Keratinocyte (primary cell): ENCODE data around the gene NHSL2.

Experiments
- EZH2 ChIP-seq: IDR thresholded peaks from one replicate; pipeline ENCODE4 v1.6.1; 2012; ENCODE audit warnings: inconsistent platforms, mild to moderate bottlenecking, low read length, moderate library complexity
- TF ChIP-seq, protein P1 (sequence below), 3 experiments: IDR thresholded peaks in 1 of 3; conservative IDR thresholded peaks in 1 of 3; optimal IDR thresholded peaks in 1 of 3; 2 replicates in 2 of 3; 3 replicates in 1 of 3; pipeline versions ENCODE3 to v1.5.1; 2011; ENCODE audit warnings: low read length in 3 of 3, mild to moderate bottlenecking in 3 of 3, moderate library complexity in 2 of 3, control low read depth in 1 of 3, inconsistent platforms in 1 of 3; ENCODE audit not compliant: insufficient read depth in 2 of 3; ENCODE audit errors: extremely low read depth in 1 of 3

DNA sequence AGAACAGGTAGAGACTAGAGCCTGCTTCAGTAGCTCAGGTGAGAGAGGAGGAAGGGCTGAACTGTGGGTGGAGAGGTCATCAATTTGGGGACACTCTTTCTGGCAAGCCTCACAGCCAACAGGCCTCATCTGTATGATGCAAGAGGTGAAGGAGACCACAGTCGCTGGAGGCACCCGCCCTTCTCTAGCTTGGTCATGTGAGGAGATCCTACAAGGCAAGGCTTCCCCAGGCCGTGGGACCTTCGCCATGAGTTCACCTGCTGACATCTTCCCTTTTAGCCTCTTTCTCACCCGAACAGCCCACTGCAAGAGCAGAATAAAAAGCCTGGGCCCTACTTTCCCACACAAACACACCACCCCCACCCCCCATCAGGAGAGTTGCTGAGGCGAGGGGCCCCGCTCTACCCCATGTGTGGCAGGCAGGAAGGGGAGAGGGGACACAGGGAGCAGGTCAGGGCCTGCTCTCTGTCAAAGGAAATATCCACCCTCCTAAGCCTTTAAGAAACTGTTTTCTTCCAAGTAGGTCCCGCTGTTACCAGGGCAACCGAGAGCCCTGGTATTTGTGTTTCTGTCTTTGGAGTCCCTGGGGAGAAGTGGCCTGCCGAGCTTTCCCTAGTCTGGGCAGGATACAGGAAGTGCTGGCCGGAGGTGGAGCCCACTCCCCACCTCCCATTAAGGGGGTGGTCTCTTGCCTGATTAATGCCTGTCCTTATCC is 213.0 kb downstream of the NHSL2 start:
- TF ChIP-seq, protein P1, sequence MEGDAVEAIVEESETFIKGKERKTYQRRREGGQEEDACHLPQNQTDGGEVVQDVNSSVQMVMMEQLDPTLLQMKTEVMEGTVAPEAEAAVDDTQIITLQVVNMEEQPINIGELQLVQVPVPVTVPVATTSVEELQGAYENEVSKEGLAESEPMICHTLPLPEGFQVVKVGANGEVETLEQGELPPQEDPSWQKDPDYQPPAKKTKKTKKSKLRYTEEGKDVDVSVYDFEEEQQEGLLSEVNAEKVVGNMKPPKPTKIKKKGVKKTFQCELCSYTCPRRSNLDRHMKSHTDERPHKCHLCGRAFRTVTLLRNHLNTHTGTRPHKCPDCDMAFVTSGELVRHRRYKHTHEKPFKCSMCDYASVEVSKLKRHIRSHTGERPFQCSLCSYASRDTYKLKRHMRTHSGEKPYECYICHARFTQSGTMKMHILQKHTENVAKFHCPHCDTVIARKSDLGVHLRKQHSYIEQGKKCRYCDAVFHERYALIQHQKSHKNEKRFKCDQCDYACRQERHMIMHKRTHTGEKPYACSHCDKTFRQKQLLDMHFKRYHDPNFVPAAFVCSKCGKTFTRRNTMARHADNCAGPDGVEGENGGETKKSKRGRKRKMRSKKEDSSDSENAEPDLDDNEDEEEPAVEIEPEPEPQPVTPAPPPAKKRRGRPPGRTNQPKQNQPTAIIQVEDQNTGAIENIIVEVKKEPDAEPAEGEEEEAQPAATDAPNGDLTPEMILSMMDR (optimal IDR thresholded peaks at IDR 0.05 in 1 of 3, IDR thresholded peaks at IDR 0.05 in 1 of 3, conservative IDR thresholded peaks at IDR 0.05 in 1 of 3; ENCODE audit: extremely low read depth in 1 of 3, insufficient read depth in 2 of 3, low read length in 3 of 3) = no peak
- TF ChIP-seq EZH2 = no peak
